Measurements from ENCODE around the gene CHTF8. TPM values are rescaled to one million over a fixed set of nuclear protein-coding genes. Genes with fewer than 3 reads are reported as not detected.

Gene CHTF8
- total and polyA plus RNA-seq, 10 of the 15 experiments (the other 5 are each of a cell fraction or from before 2014, with no cell fraction given) = 18.5 to 159 (median 102) TPM

- TF ChIP-seq BACH1 (IDR thresholded peaks at IDR 0.05; ENCODE audit: borderline replicate concordance) = no peak
- no peak for TF ChIP-seq STAT1 (conservative IDR thresholded peaks at IDR 0.05)
- TF ChIP-seq IRF4 (IDR thresholded peaks at IDR 0.05; ENCODE audit: low read depth, low read length) = no peak
- no peak for TF ChIP-seq CREB1 (IDR thresholded peaks at IDR 0.05; ENCODE audit: low read depth)
- TF ChIP-seq YBX1 (IDR thresholded peaks at IDR 0.05) = no peak
- no peak for TF ChIP-seq NFYA (IDR thresholded peaks at IDR 0.05; ENCODE audit: borderline replicate concordance, low read depth, low read length)
- WGBS (ENCODE audit: insufficient coverage, insufficient replicate concordance, low lambda C conversion rate, missing lambda C conversion rate) = 96% methylated on average over 10 of the region's 10 CpGs
- in situ Hi-C loops (cut with MboI) (no loop called here), intact Hi-C loops (cut with micrococcal nuclease; ENCODE audit: unreplicated experiment) (no loop called here)
- Histone ChIP-seq H3K9me3 (replicated peaks; ENCODE audit: control insufficient read depth, insufficient read depth, low read length) (no peaks in the 10 kb centered on the region), H3K4me2 (ENCODE audit: control insufficient read depth, insufficient read depth) (no peak overlapping the region), H3K4me1 (ENCODE audit: control insufficient read depth, insufficient read depth, low read length) (no peaks in the 10 kb centered on the region), H3K79me2 (ENCODE audit: control insufficient read depth, insufficient read depth, low read length) (no peaks in the 10 kb centered on the region), H3K9ac (ENCODE audit: control insufficient read depth, insufficient read depth, low read length) (no peak overlapping the region), H3K36me3 (ENCODE audit: control insufficient read depth in 2 of 2, insufficient read depth in 2 of 2, low read length in 1 of 2) (no peaks in the 10 kb centered on the region), H2AFZ (ENCODE audit: control insufficient read depth, low read depth, low read length) (no peak overlapping the region), H4K20me1 (ENCODE audit: control insufficient read depth, insufficient read depth) (no peaks in the 10 kb centered on the region), H3K27ac (ENCODE audit: control insufficient read depth, insufficient read depth) (no peak overlapping the region), H3K4me3 (no peak overlapping the region), H3K27me3 (replicated peaks in 1 of 2; ENCODE audit: control insufficient read depth in 2 of 2, insufficient read depth in 2 of 2, low read length in 1 of 2) (no peaks in the 10 kb centered on the region)
- POLR2A ChIA-PET = no interaction called here
- SMC1A ChIA-PET (ENCODE audit: uncharacterized antibody, unreplicated experiment) = interaction anchor here (0.7 to 1.3 kb wide), 3 partner anchors 17 to 62 kb away, joined by 3 to 4 read pairs (median 4); no protein-coding TSS in a partner anchor
- ATAC-seq (no peak), FAIRE-seq (no peak), DNase-seq (ENCODE audit: low read depth, low spot score) (no peak)
- no TSS peak for BruUV-seq (replicated peaks)
- RAD21 ChIA-PET (ENCODE audit: unreplicated experiment) = interaction anchor here (1.0 kb wide), 1 partner anchor 15 kb away, joined by 5 read pairs; no protein-coding TSS in a partner anchor
- CTCF ChIA-PET = interaction anchor here (0.6 to 1.2 kb wide), 2 partner anchors 21 to 171 kb away, joined by 3 to 5 read pairs; no protein-coding TSS in a partner anchor
Observed at GRCh38 chr16:69073181-69073702, 59.1 kb downstream of the CHTF8 start.

DNA sequence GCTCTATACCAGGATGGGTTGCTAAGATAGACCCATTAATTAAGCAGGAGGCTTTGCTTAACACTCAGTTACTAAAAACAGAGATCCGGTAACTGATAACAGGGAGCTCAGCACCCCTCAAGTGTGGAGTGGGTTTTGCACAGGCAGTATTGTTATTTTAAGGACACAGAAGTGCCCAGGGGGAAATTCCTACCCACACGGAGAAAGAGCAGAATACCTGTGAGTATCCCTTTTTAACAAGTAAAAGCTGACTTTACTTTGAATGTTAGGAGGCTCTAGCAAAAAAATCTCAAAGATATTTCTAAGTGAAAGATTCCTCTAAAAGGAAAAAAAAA, 59.8 kb downstream of the CHTF8 start:
- Histone ChIP-seq H3K27ac (ENCODE audit: control insufficient read depth, insufficient read depth) (no peak overlapping the region), H3K4me1 (ENCODE audit: control insufficient read depth, insufficient read depth, low read length) (no peaks in the 10 kb centered on the region), H3K9ac (ENCODE audit: control insufficient read depth, insufficient read depth, low read length) (no peak overlapping the region), H3K36me3 (ENCODE audit: control insufficient read depth in 2 of 2, insufficient read depth in 2 of 2, low read length in 1 of 2) (no peaks in the 10 kb centered on the region), H3K79me2 (ENCODE audit: control insufficient read depth, insufficient read depth, low read length) (no peaks in the 10 kb centered on the region), H2AFZ (ENCODE audit: control insufficient read depth, low read depth, low read length) (no peak overlapping the region), H3K9me3 (replicated peaks; ENCODE audit: control insufficient read depth, insufficient read depth, low read length) (no peaks in the 10 kb centered on the region), H4K20me1 (ENCODE audit: control insufficient read depth, insufficient read depth) (no peaks in the 10 kb centered on the region), H3K4me2 (ENCODE audit: control insufficient read depth, insufficient read depth) (no peak overlapping the region), H3K27me3 (replicated peaks in 1 of 2; ENCODE audit: control insufficient read depth in 2 of 2, insufficient read depth in 2 of 2, low read length in 1 of 2) (no peaks in the 10 kb centered on the region), H3K4me3 (no peak overlapping the region)
- ChIA-PET RAD21 (ENCODE audit: unreplicated experiment) (interaction anchor here (1.0 kb wide), 1 partner anchor 15 kb away, joined by 5 read pairs; no protein-coding TSS in a partner anchor), SMC1A (ENCODE audit: uncharacterized antibody, unreplicated experiment) (interaction anchor here (1.1 to 1.3 kb wide), 2 partner anchors 16 to 51 kb away, joined by 3 to 4 read pairs; no protein-coding TSS in a partner anchor), CTCF (interaction anchor here (0.5 to 1.1 kb wide), 2 partner anchors 41 to 396 kb away, joined by 3 read pairs; no protein-coding TSS in a partner anchor), POLR2A (interaction anchor here (0.5 kb wide), 1 partner anchor 108 kb away, joined by 3 read pairs; no protein-coding TSS in a partner anchor)
- no peak for FAIRE-seq
- intact Hi-C loops (cut with micrococcal nuclease; ENCODE audit: unreplicated experiment) (no loop called here), in situ Hi-C loops (cut with MboI) (no loop called here)
- BruUV-seq (replicated peaks) = no TSS peak
- no peak for ATAC-seq
- 56% methylated on average over 2 of the region's 2 CpGs for WGBS (ENCODE audit: insufficient coverage, insufficient replicate concordance, low lambda C conversion rate, missing lambda C conversion rate)
- no peak for DNase-seq (ENCODE audit: low read depth, low spot score)
- TF ChIP-seq CHD2 (IDR thresholded peaks at IDR 0.05; ENCODE audit: borderline replicate concordance, low read depth, low read length) = no peak
- no peak for TF ChIP-seq ZNF274 (IDR thresholded peaks at IDR 0.05; ENCODE audit: insufficient read depth, insufficient read length)
- no peak for TF ChIP-seq NFIC (IDR thresholded peaks at IDR 0.05; ENCODE audit: low read depth, low read length)
- TF ChIP-seq ZNF622 (IDR thresholded peaks at IDR 0.05) = no peak
- TF ChIP-seq NR2F1 (conservative IDR thresholded peaks at IDR 0.05) = no peak
- TF ChIP-seq, protein P1, sequence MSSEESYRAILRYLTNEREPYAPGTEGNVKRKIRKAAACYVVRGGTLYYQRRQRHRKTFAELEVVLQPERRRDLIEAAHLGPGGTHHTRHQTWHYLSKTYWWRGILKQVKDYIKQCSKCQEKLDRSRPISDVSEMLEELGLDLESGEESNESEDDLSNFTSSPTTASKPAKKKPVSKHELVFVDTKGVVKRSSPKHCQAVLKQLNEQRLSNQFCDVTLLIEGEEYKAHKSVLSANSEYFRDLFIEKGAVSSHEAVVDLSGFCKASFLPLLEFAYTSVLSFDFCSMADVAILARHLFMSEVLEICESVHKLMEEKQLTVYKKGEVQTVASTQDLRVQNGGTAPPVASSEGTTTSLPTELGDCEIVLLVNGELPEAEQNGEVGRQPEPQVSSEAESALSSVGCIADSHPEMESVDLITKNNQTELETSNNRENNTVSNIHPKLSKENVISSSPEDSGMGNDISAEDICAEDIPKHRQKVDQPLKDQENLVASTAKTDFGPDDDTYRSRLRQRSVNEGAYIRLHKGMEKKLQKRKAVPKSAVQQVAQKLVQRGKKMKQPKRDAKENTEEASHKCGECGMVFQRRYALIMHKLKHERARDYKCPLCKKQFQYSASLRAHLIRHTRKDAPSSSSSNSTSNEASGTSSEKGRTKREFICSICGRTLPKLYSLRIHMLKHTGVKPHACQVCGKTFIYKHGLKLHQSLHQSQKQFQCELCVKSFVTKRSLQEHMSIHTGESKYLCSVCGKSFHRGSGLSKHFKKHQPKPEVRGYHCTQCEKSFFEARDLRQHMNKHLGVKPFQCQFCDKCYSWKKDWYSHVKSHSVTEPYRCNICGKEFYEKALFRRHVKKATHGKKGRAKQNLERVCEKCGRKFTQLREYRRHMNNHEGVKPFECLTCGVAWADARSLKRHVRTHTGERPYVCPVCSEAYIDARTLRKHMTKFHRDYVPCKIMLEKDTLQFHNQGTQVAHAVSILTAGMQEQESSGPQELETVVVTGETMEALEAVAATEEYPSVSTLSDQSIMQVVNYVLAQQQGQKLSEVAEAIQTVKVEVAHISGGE (CRISPR knock-in tag; IDR thresholded peaks at IDR 0.05) = no peak
- no peak for TF ChIP-seq EZH2 (IDR thresholded peaks at IDR 0.05; ENCODE audit: borderline replicate concordance, control insufficient read depth, low read depth, low read length)

Data from GM12878 (cell line).